Measurements from ENCODE around the gene ANO4.
"Not testable (repeated sequence)": the region's sequence is repeated elsewhere in the genome, so short reads cannot be mapped to it uniquely, and the experiment has no call there.

The ANO4 gene

GRCh38 chr12:101045486-101046464, 251.2 kb downstream of the ANO4 start:
- no peak for DNase-seq (ENCODE audit: low spot score)

GRCh38 chr12:101047652-101048051, 253.1 kb downstream of the ANO4 start:
- DNase-seq (ENCODE audit: low spot score), result no peak

- no peak for DNase-seq (ENCODE audit: low spot score)
Observed at GRCh38 chr12:101050631-101051030, 256.1 kb downstream of the ANO4 start.

GRCh38 chr12:101051151-101051550, 256.6 kb downstream of the ANO4 start:
- DNase-seq (ENCODE audit: low spot score), result no peak

GRCh38 chr12:101051901-101052550, 257.4 kb downstream of the ANO4 start:
- DNase-seq (ENCODE audit: low spot score), result peak; percentile 41

GRCh38 chr12:101053203-101053602, 258.6 kb downstream of the ANO4 start:
- no peak for DNase-seq (ENCODE audit: low spot score)

- no peak for DNase-seq (ENCODE audit: low spot score)
Observed at GRCh38 chr12:101055940-101056339, 261.4 kb downstream of the ANO4 start.

- not testable (repeated sequence) for DNase-seq (ENCODE audit: low spot score)
Observed at GRCh38 chr12:101062508-101062907, 267.9 kb downstream of the ANO4 start.

GRCh38 chr12:101064721-101065120, 270.1 kb downstream of the ANO4 start:
- DNase-seq (ENCODE audit: low spot score), result no peak

- no peak for DNase-seq (ENCODE audit: low spot score)
Observed at GRCh38 chr12:101066489-101066888, 271.9 kb downstream of the ANO4 start.

- DNase-seq (ENCODE audit: low spot score), result no peak
Observed at GRCh38 chr12:101068402-101068801, 273.8 kb downstream of the ANO4 start.

GRCh38 chr12:101068836-101069235, 274.3 kb downstream of the ANO4 start:
- DNase-seq (ENCODE audit: low spot score), result no peak

GRCh38 chr12:101074940-101075680, 280.5 kb downstream of the ANO4 start:
- no peak for DNase-seq (ENCODE audit: low spot score)

GRCh38 chr12:101076921-101077320, 282.3 kb downstream of the ANO4 start:
- DNase-seq (ENCODE audit: low spot score), result peak; percentile 18

GRCh38 chr12:101077791-101078528, 283.4 kb downstream of the ANO4 start:
- no peak for DNase-seq (ENCODE audit: low spot score)

GRCh38 chr12:101078536-101079285, 284.1 kb downstream of the ANO4 start:
- no peak for DNase-seq (ENCODE audit: low spot score)

- no peak for DNase-seq (ENCODE audit: low spot score)
Observed at GRCh38 chr12:101082706-101083105, 288.1 kb downstream of the ANO4 start.

- DNase-seq (ENCODE audit: low spot score), result no peak
Observed at GRCh38 chr12:101086490-101087135, 292.0 kb downstream of the ANO4 start.

- no peak for DNase-seq (ENCODE audit: low spot score)
Observed at GRCh38 chr12:101087920-101088319, 293.3 kb downstream of the ANO4 start.

- DNase-seq (ENCODE audit: low spot score), result no peak
Observed at GRCh38 chr12:101089271-101089670, 294.7 kb downstream of the ANO4 start.
